HG03571 (cell line): ENCODE measurements around the gene FSTL4.
"Not testable (repeated sequence)": the region's sequence is repeated elsewhere in the genome, so short reads cannot be mapped to it uniquely, and the experiment has no call there.

Source experiments
- ATAC-seq: cut with Tn5 transposase; IDR thresholded peaks from one replicate; pipeline ENCODE4 v1.9.1; 2021; ENCODE audit not compliant: unreplicated experiment

The FSTL4 gene

DNA sequence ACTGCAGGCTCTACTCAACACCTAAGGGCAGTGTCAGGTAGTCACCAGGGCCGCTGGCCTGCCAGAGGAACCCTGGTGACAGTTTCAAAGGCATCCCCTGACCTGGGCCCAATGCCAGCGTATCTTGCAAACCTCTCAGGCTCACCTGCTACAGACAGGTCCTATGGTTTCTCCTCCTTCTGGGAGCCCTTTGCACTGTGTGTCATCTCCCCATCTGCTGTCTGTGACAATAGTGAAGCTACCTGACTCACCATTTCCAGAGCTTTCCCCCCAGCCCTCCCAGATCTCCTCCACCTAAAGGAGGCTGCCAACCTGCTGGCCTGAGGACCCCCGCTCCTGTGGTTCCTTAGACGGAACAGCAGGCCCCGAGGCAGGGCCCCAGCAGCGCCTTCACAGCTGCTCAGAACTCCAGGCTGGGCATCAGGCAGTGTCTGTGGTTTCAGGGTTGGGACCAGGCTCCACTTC is 203.1 kb downstream of the FSTL4 start:
- no peak for ATAC-seq

DNA sequence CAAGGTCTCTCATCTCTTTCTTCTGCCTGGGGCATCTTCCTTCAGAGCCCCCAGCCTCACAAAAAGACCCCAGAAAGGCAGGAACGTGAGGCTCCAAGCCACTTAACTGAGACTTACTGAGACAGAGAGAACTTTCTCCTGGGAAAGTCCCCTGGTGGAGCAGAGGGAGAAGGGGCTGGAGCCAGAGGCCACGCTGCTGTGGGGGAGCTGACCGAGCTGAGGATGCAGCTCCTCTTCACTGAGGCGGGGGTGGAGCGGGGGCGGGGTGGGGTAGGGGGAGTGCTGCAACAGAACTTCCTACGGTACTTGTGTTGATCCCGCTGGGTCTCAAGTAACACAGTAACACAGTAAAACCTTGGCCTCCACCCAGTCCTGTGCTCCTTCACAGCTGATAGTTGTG is 204.0 kb downstream of the FSTL4 start:
- ATAC-seq = no peak

DNA sequence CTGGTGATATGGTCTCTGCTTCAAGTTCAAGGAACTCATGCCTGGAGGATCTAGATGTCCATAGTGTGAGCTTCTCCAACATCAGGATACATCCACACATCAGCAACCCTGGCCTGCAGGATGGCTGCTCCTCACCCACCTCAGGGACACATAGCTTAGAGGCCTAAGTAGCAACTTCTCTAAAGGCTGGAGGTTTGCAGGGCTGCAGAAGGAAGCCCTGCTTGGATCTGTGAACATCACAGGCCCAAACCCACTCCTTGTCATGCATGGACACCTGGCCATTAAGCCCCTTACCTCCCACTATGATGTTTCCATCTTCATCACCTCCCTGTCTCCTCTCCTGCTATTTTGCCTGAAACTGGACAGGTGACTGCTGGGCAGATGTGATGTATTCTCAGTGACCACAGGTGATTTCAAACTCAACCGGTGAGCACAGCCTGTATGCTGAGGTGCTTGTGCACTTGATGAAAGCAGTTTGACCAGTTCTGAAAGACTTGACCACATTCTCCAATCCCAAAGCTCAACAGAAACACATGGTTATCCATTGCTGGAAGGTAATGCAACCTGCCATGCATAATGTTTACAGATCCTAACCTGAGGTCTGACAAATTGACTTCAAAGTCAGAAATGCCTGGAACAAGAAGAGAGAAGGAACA is 205.2 kb downstream of the FSTL4 start:
- ATAC-seq = no peak

DNA sequence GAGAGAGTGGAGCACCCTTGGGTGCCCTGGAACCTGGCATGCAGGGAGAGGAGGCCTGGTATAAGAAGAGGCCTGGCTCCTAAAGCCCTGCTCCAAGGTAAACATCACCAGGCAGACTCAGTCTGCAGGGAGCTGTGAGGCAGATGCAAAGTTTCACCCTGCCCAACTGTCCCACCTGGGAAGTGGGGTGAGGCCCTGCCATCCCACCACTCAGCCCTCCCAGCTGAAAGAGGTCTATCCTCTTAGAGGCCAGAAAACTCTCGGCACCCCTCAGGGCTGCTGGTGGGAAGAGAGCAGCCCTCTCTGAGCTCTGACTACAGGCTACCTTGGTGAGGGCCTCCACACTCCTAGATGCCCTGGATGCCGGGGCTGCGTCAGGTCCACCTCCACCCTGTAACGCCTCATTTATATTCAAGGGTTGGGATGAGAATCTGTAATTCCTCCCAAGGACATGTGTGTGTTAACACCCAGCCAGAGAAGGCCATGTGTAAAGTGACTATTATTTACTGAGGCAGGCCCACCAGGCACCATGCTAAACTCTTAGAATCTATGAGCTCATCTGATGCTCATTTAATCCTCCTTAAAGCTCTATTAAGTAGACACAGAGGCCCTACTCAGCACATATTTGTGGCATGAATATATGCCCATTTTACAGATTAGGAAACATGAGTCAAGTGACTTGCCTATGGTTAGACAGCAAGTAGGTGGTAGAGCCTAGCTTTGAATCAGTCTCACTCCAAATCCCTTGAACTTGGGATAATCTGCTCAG is 205.9 kb downstream of the FSTL4 start:
- no peak for ATAC-seq

DNA sequence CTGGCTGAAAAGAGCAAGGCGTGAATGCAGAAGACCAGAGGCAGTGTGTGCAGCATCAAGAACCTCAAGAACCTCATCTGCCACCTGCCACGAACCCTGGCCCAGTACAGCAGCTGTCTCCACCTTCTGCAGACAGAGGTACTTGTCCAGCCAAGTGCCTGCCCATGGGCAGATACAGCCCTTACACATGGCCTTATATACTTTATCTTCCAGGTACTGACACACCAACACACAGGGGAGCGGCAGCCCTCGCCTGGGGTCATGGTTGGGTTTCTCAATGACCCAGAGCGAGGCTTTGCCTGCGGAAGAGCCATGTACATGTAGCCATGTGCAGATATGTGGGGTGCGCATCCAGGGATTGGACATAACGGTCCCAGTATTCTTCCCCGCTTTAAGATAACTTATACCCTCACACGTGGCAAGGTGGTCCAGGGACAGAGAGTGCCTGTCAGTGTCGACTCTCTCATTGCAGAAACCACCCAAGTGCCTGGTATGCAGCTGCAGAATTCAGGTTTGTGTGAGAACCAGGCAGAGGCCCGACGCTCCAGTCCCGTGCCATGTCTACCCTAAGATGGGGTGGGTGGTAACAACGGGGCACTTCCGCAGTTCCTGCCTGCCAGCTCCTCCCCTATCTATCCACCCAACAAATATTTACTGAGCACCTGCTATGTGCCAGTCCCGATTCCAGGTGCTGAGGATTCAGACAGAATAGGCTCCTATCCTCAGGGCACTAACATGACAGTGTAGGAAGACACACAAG is 206.9 kb downstream of the FSTL4 start:
- ATAC-seq = no peak

DNA sequence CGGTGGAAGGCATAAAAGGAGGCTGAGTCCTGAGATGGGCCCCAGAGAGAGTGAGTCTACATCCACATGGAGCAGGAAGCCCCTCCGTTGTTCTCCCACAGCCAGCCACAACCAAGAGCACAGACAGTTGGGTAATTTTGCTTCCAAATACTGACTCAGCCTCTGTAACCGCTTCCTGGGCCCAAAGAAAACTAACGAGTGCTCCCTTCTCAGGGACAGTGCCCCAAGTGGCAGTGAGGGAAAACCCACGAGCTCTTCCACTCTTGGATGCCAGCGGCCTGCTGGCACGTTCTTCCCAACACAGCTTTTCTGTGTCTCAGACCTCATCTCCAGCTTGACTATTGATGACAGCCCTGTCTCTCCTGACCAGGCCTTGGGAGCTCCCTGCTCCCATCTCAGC is 207.6 kb downstream of the FSTL4 start:
- ATAC-seq = no peak

DNA sequence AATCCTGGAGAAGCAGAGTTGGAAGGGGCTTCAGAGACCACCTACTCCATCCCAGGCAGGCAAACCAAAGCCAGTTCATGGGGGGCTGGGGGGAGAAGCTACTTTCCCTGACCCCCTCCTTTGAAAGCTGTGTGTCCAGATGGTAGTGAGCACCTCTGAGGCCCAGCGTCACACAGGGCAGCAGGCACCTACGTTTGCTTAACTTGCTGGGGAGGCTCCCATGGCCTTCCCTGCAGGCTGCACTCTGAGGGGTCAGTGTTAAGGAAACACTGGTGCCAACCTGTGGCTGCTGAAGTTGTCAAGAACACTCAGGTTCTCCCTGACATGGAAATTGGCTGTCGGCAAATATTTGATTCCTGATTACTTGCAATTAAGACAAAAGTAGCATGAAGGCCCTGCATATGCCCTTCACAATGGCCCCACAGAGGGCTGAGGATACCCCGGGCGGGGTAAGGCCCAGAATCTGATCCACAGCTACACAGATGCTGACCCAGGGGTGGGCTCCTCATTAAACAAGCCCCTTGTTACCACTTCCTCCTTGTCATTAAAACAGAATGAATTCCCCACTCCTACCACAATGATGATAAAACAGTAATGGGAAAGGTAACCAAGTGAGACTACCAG is 208.5 kb downstream of the FSTL4 start:
- ATAC-seq = no peak

DNA sequence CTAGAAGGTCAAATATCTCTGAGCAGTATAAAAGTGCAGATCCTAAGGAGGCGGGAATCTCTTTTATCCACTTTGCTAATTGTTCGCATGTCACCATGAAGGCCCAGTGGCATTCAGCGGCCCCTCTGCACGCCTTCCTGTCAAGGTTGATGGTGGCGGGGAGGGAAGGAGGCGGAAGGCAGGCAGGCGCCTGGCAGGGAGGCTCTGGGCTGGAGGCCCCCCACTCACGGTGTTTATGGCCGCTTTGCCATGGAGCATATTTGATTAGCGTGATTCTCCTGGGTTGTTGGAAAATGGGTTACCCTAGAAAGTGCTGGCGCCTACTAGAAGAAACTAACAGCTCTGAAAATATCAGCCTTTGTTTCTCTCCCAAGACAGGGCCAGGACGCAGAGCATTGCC is 209.6 kb downstream of the FSTL4 start:
- no peak for ATAC-seq

DNA sequence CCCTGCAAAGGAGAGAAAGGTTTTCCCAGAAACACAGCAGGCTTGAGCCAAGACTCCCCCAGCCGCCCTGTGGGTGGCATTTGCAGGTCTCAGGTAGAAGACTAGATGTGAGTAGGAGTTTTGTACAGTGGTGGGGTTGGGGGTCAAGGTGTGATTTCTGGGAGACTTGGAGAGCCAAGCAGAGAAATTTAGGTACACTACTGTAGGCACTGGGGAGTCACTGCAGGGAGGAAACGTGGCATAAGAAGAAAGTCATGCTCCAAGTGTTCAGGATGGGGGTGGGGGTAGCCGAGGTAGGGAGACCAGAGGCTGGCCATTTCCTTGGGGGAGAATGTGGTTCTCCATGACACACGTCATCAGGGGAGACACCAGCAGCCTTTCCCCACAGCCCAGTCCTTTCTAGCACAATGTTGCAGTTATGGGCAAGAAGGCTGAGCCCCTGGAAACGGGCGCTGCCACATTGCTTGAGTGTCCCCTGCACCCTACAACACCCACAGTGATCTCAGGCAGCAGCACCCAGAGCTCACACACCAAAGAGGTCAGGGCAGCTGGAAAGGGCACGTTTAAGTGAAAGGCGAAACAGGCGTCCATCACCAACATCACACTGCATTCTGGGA is 210.5 kb downstream of the FSTL4 start:
- no peak for ATAC-seq

DNA sequence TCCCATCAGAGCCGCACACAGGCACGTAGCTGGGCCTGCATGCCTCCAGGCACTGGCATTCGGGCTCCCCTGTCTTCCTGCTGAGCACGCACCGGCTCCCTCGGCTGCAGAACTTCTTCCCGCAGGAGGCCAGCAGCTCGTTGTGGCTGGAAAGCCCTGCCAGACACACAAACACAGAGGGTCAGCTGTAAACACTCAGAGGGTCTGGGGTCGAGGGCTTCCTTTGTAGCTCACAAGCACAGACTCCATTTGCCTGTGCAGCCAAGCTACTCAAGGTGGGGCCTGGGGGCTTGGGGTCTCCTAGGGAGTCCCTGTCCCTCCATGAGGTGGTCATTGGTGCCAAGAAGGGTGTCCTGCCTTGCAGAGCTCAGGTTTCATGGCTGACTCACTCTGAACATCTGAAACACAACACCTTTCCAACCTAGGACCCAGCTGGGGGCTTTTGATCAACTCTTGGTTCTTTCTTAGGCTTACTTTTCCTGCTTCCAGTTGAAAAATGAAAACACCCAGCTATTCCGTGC is 211.4 kb downstream of the FSTL4 start:
- no peak for ATAC-seq

DNA sequence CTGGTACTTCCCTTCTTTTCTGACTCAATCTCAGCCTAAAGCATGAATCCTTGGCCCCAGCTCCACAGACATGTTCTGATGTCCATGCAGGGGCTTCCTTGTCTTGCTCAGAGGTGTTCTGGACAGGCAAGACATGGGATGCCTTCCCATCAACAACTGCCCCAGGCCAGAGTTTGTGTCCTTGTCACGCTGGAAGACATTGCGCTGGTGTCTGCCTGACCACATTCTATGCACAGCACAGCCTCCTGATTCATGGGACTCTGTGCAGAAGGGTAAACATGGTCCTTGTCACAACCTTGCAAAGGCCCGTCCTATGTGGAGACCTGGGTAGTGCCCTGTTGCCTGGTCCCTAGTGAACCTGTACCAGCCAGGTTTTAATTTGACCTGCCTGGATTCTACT is 212.2 kb downstream of the FSTL4 start:
- no peak for ATAC-seq

DNA sequence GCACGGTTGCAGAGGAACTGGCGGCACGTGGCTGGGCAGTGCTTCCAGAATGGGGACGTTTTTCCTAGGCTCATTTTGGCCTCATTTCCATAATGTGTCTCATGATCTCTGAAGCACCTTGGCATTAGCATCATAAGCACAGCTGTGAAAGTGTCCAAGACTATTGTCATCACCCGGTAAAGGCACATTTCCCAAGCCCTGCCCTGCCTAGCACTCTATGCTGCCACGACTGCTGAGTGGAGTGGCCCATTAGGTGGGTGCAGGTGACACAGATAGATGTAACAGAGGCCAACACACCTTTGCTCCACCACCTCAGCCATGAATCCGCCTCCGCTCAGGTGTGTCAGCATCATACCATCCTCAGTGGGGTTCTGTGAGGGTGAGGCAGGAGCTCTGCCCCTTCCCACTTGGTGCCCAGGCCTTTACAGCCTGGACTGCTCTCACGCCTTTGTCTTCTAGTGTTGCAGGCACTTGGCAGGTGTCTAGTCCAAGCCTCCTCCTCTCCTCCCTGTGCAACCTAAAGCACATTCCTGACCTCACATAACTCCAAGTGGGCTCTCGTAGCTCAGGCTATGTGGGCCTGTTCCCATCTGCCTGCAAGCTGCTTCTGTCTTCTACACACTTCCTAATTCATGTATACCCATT is 213.0 kb downstream of the FSTL4 start:
- no peak for ATAC-seq

DNA sequence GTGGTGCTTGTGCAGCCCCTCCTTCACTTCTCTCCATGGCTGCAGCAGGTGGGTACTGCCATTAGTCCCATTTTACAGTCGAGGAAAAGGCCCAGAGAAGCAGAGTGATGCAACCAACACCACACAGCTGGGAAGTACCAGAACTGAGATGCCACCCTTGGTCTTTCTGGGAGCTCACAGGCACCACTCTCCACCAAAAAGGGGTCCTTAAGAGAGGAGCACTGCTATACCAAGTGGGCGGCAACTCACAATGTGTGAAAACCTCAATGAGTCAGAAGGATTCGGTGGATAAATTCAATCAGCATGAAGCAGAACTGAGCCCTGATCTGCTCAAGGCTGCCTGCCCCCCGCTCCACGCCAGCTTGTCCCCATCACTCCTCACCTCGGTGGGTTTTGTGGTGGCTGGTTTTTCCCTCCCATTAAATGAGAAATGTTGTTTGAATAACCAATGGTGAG is 213.7 kb downstream of the FSTL4 start:
- no peak for ATAC-seq

DNA sequence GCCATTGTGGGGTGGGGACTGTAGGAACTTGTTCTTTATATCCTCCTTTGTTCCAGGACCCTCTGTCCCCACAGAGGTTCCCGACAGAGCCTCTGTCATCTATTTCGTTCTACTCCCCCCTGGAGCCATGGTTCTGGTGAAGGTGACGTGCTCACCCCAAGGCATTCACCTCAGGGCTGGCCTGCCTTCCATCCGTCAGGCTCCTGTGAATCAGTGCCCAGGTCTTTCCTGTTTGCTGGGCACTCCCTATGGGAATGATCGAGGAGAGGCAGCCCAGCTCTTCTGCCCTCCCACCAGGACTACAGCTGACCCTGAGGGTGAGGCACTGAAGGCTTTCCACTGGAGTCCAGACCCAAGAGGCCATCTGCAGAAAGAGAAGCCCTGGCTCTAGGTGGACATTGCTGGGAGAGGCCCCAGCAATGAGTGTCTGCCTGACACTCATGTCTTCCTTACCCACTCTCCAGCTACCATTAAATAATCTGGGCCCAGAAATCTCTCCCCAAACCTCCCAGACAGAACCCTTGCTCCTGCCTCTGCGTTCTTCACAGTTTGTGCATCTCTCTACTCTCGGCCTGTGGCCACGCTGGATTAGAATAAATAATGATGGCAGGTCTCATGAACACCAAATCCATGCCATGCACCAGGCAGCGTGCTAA is 214.2 kb downstream of the FSTL4 start:
- no peak for ATAC-seq

DNA sequence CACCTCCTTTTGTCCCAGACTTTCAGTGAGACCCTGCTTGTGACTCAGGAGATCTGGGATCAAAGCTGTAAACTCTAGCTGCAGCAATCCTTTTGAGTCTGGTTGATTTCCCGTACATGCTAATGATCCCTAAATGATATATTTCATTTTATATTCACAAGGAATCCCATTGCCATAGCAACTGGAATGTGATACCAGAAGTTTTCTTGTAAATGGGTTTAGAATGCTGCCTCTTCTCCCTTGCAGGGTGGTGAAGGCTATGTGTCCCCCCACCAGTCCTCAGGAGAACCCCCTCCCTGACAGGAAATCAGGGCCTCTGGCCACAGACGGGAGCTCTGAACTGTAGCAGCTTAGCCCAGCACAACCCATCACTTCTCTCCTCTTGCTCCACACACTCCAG is 215.0 kb downstream of the FSTL4 start:
- ATAC-seq = no peak

DNA sequence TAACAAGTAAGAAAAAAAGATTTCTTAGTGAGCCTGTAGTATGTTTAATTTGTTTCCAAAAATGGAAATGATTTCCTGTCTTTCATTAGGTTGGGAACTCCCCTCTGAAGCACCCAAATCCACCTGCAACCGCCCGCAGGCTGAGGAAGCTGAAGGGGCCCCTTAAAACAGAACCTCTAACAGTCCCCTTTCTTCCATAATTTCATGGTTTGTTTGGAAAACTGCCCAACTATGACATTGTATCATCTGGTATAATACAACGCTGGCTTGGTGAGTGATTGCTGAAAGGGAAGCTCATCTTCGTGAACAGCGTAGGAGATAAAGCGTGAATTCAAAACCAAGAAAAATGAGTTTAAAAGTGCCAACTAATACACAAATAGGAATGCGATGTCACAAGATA is 215.5 kb downstream of the FSTL4 start:
- ATAC-seq = no peak

DNA sequence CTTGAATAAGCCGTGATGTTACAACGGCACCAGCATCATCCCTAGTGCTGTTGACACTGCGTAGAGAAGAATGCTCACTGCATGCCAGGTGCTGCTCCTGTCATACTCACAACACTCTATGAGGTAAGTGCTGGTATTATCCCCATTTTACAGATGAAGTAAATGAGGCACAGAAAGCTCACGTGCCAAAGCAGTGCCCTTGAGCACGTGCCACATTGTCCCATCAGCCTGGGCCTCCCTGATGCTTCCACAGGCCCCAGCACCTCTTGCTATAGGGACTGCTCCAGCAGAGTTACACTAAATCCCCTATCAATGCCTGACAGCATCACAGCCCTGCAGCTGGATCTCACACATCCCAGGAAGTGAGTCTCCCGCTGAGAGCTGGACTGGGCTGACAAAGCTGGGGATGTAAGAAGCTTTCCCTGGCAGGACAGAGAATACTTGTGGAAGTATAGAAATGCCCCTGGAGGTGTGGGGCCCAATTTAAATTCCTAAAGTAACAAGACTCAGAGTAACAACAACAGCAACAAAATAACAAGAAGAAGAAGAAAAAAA is 216.1 kb downstream of the FSTL4 start:
- no peak for ATAC-seq

DNA sequence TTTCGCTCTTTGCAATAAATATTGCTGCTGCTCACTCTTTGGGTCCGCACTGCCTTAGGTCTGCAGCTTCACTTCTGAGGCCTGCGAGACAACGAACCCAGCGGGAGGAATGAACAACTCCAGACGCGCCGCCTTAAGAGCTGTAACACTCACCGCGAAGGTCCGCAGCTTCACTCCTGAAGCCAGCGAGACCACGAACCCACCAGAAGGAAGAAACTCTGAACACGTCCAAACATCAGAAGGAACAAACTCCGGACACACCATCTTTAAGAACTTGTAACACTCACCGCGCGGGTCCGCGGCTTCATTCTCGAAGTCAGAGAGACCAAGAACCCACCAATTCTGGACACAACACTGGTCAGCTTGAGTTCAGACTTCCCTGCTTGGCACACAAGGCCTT is 217.1 kb downstream of the FSTL4 start:
- ATAC-seq = not testable (repeated sequence)

DNA sequence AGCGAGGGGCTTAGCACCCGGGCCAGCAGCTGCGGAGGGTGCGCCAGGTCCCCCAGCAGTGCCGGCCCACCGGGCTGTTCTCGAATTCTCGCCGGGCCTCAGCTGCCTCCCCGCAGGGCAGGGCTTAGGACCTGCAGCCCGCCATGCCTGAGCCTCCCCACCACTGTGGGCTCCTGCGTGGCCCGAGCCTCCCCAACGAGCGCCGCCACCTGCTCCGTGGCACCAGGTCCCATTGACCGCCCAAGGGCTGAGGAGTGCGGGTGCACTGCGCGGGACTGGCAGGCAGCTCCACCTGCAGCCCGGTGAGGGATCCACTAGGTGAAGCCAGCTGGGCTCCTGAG is 217.9 kb downstream of the FSTL4 start:
- ATAC-seq = not testable (repeated sequence)
